Natural killer cell (primary cell): ENCODE data around the gene VPS13D. TPM values are rescaled to one million over a fixed set of nuclear protein-coding genes. Genes with fewer than 3 reads are reported as not detected.
A peak's percentile ranks its signal among the peaks of the same experiment; 100 is the strongest.

ENCODE experiments used
- ATAC-seq, 3 donors: fragments of 150-1000 bp in 2 of 3; fragments of 200-7000 bp in 1 of 3; cut with Tn5 transposase; 1 replicate in 1 of 3; 2 replicates in 2 of 3; pipeline ENCODE4 v1.10.0; 2021; ENCODE audit warnings: mild to moderate bottlenecking in 2 of 3, moderate library complexity in 2 of 3
- DNase-seq, 2 donors: peaks; one replicate each; pipeline versions ENCODE4 v3.0.0 to v3.0.0-alpha.2; 2013 to 2021; ENCODE audit warnings: mixed read lengths in 1 of 2
- H3K27ac ChIP-seq: one replicate; pipeline ENCODE4 v1.5.1; 2013; ENCODE audit warnings: mild to moderate bottlenecking, low read length
- H3K27me3 ChIP-seq: one replicate; pipeline ENCODE4 v1.6.1; 2013; ENCODE audit warnings: low read length; ENCODE audit not compliant: control insufficient read depth, insufficient read depth
- H3K36me3 ChIP-seq: one replicate; pipeline ENCODE4 v1.6.1; 2013; ENCODE audit warnings: low read length; ENCODE audit not compliant: control insufficient read depth, insufficient read depth
- H3K4me1 ChIP-seq: one replicate; pipeline ENCODE4 v1.6.1; 2013; ENCODE audit warnings: low read length; ENCODE audit not compliant: control insufficient read depth, insufficient read depth
- H3K4me3 ChIP-seq: one replicate; pipeline ENCODE4 v1.5.1; 2013; ENCODE audit warnings: low read length
- H3K9me3 ChIP-seq: one replicate; pipeline ENCODE4 v1.6.1; 2013; ENCODE audit warnings: low read length; ENCODE audit not compliant: control insufficient read depth, insufficient read depth
- H3K27ac Mint-ChIP-seq, 2 donors: one replicate each; pipeline ENCODE4 v1.8.0; 2022; ENCODE audit warnings: mild to moderate bottlenecking in 2 of 2, mixed read lengths in 2 of 2, moderate library complexity in 1 of 2
- H3K27me3 Mint-ChIP-seq, 2 donors: one replicate each; pipeline ENCODE4 v1.8.0; 2022; ENCODE audit warnings: low read depth in 2 of 2, mixed read lengths in 2 of 2
- H3K36me3 Mint-ChIP-seq: one replicate; pipeline ENCODE4 v1.8.0; 2022; ENCODE audit warnings: mixed read lengths
- H3K4me1 Mint-ChIP-seq, 2 donors: one replicate each; pipeline ENCODE4 v1.8.0; 2022; ENCODE audit warnings: mixed read lengths in 2 of 2
- H3K4me3 Mint-ChIP-seq: one replicate; pipeline ENCODE4 v1.8.0; 2022; ENCODE audit warnings: mild to moderate bottlenecking, moderate library complexity, mixed read lengths
- H3K9me3 Mint-ChIP-seq, 2 donors: one replicate each; pipeline ENCODE4 v1.8.0; 2022; ENCODE audit warnings: mixed read lengths in 2 of 2
- WGBS: methylation state at CpG from one replicate; pipeline ENCODE4 v1.1.7; 2013; ENCODE audit warnings: missing lambda C conversion rate; ENCODE audit not compliant: insufficient coverage; 5-methylcytosine and 5-hydroxymethylcytosine counted together
- intact Hi-C: fragments of 100-400 bp; cut with micrococcal nuclease; formaldehyde crosslinking; loops from one replicate; pipeline ENCODE4 v1.14.2; 2022
- total RNA-seq, 4 donors: library from RNA; stranded (reverse); fragments of 120-200 nt in 1 of 4; gene quantifications; one replicate each; pipeline versions ENCODE4 v1.2.3 to v1.2.4, GENCODE V29; 2013 to 2022
- TF ChIP-seq, protein P1 (sequence below): fragments of 200-600 bp; IDR thresholded peaks from one replicate; pipeline ENCODE4 v1.8.0; 2022; ENCODE audit warnings: antibody characterized with exemption

The VPS13D gene
- total RNA-seq, 3 donors from 2014 or later (not counting 1 experiment from before 2014, with no cell fraction given) = 66.3 to 94.0 (median 81.7) TPM

DNA sequence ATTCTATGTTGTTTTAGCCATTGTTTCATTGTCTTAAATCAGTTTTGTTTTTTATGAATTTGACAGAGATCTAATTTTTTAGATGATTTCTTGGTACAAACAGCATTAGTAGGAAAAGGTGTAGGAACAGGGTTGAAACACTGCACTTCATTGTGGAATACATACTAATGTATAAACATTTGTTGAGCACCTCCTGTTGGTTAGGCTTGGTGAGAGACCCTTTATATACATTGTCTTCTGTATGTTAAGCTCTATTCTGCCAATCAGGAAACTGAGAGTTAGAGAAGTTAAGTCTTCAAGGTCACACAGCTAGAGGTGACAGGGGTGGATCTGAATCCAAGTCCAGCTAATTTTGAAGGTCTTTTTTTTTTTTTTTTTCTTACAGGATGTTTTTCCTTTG, 192.7 kb downstream of the VPS13D start:
- no peak overlapping the region for H3K4me3 ChIP-seq
- Mint-ChIP-seq H3K4me3 (no peak overlapping the region), H3K27me3 (no peaks in the 10 kb centered on the region), H3K9me3 (no peaks in the 10 kb centered on the region), H3K4me1 (peaks cover 39 to 47% of the 10 kb centered on the region in 2 donors), H3K27ac (peak overlapping the region; percentile 57 to 79), H3K36me3 (peaks cover 5% of the 10 kb centered on the region)
- intact Hi-C loops = no loop called here
- H3K4me1 ChIP-seq = peaks cover 9% of the 10 kb centered on the region
- no peaks in the 10 kb centered on the region for H3K9me3 ChIP-seq
- no peak overlapping the region for H3K27ac ChIP-seq
- H3K27me3 ChIP-seq = no peaks in the 10 kb centered on the region
- H3K36me3 ChIP-seq = peaks cover 11% of the 10 kb centered on the region
- ATAC-seq = no peak
- DNase-seq = no peak
- TF ChIP-seq, protein P1, sequence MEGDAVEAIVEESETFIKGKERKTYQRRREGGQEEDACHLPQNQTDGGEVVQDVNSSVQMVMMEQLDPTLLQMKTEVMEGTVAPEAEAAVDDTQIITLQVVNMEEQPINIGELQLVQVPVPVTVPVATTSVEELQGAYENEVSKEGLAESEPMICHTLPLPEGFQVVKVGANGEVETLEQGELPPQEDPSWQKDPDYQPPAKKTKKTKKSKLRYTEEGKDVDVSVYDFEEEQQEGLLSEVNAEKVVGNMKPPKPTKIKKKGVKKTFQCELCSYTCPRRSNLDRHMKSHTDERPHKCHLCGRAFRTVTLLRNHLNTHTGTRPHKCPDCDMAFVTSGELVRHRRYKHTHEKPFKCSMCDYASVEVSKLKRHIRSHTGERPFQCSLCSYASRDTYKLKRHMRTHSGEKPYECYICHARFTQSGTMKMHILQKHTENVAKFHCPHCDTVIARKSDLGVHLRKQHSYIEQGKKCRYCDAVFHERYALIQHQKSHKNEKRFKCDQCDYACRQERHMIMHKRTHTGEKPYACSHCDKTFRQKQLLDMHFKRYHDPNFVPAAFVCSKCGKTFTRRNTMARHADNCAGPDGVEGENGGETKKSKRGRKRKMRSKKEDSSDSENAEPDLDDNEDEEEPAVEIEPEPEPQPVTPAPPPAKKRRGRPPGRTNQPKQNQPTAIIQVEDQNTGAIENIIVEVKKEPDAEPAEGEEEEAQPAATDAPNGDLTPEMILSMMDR = no peak

GRCh38 chr1:12424087-12424529, 194.3 kb downstream of the VPS13D start:
- Mint-ChIP-seq H3K4me3 (no peak overlapping the region), H3K36me3 (no peaks in the 10 kb centered on the region), H3K9me3 (no peaks in the 10 kb centered on the region), H3K27me3 (no peaks in the 10 kb centered on the region), H3K27ac (peak overlapping the region; percentile 60 to 79), H3K4me1 (peaks cover 44 to 53% of the 10 kb centered on the region in 2 donors)
- no peak for DNase-seq
- peaks cover 9% of the 10 kb centered on the region for H3K4me1 ChIP-seq
- no peaks in the 10 kb centered on the region for H3K9me3 ChIP-seq
- H3K4me3 ChIP-seq = no peak overlapping the region
- no peak overlapping the region for H3K27ac ChIP-seq
- H3K27me3 ChIP-seq = no peaks in the 10 kb centered on the region
- TF ChIP-seq, protein P1 = no peak
- intact Hi-C loops = no loop called here
- no peaks in the 10 kb centered on the region for H3K36me3 ChIP-seq
- ATAC-seq = peak in 1 of 3 donors; percentile 63
- WGBS = 92% methylated on average over 3 of the region's 3 CpGs

DNA sequence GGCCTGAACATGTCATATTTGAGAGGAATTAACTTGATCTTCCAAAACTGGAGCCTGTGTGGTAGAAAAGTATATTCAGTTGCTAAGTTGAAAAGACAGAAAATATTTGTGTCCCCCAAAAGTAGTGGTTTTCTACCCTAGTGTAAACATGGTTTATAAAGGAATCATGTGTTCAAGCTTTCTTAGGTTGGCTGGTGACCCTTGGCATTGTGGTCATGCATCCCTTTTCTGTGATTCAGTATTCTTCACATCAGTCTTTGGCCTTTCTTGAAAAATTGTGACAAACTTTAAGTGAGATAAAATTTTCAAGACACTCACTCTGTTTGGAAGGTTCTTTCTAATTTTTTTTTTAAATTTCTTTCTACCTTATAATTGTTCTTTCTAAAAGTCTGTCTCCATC, 195.0 kb downstream of the VPS13D start:
- ATAC-seq = no peak
- intact Hi-C loops = no loop called here
- no peak for DNase-seq
- Histone ChIP-seq H3K36me3 (no peaks in the 10 kb centered on the region), H3K4me1 (peaks cover 9% of the 10 kb centered on the region), H3K27me3 (no peaks in the 10 kb centered on the region), H3K27ac (no peak overlapping the region), H3K9me3 (no peaks in the 10 kb centered on the region), H3K4me3 (no peak overlapping the region)
- Mint-ChIP-seq H3K4me3 (peak overlapping the region; percentile 9), H3K36me3 (no peaks in the 10 kb centered on the region), H3K4me1 (peaks cover 40 to 53% of the 10 kb centered on the region in 2 donors), H3K9me3 (no peaks in the 10 kb centered on the region), H3K27ac (peak overlapping the region; percentile 60 to 79), H3K27me3 (no peaks in the 10 kb centered on the region)
- TF ChIP-seq, protein P1 = no peak

DNA sequence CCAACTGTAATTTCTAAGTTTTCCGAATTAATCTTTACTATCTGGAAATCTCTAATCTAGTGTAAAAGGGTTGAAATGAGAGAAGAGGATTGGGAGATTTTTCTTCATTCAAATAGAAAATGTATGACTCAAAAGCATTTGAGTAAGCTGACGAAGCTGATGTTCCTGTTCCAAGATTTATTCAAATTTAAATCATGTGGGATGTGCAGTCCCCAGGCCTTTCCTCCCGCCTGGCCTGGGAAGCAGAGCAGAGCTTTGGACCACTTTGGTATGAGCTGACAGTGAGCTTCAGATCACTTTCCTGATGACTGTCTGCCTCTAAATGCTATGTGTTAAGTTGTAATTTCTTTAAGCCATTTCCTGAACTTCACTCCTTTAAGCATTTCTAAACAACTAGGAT, 196.2 kb downstream of the VPS13D start:
- peaks cover 9% of the 10 kb centered on the region for H3K4me1 ChIP-seq
- H3K36me3 ChIP-seq = peaks cover 3% of the 10 kb centered on the region
- H3K4me3 Mint-ChIP-seq = no peak overlapping the region
- TF ChIP-seq, protein P1 = no peak
- no peaks in the 10 kb centered on the region for H3K27me3 Mint-ChIP-seq
- 93% methylated on average over 2 of the region's 3 CpGs for WGBS
- no peak overlapping the region for H3K27ac Mint-ChIP-seq
- no peak overlapping the region for H3K27ac ChIP-seq
- no peaks in the 10 kb centered on the region for H3K9me3 ChIP-seq
- H3K4me1 Mint-ChIP-seq = peaks cover 36 to 47% of the 10 kb centered on the region in 2 donors
- no peaks in the 10 kb centered on the region for H3K27me3 ChIP-seq
- intact Hi-C loops = no loop called here
- no peak overlapping the region for H3K4me3 ChIP-seq
- H3K36me3 Mint-ChIP-seq = no peaks in the 10 kb centered on the region
- H3K9me3 Mint-ChIP-seq = no peaks in the 10 kb centered on the region
- no peak for DNase-seq
- ATAC-seq = no peak
